T-helper 1 cell treated with Interleukin-12 subunit alpha and Interleukin-12 subunit beta and Interleukin-4 antibody, amounts not matched to agents 30 μg/mL and 1 μg/mL, for 36 hours (primary cell): ENCODE results near the gene BYSL.

Source experiments
- H3K27ac Mint-ChIP-seq: one replicate; pipeline ENCODE4 v1.8.0; 2021; ENCODE audit warnings: mild to moderate bottlenecking, mixed read lengths
- H3K27me3 Mint-ChIP-seq: one replicate; pipeline ENCODE4 v1.8.0; 2021; ENCODE audit warnings: low read depth, mixed read lengths
- H3K36me3 Mint-ChIP-seq: one replicate; pipeline ENCODE4 v1.8.0; 2021; ENCODE audit warnings: low read depth, mixed read lengths
- H3K4me1 Mint-ChIP-seq: one replicate; pipeline ENCODE4 v1.8.0; 2021; ENCODE audit warnings: low read depth, mixed read lengths
- H3K4me3 Mint-ChIP-seq: one replicate; pipeline ENCODE4 v1.8.0; 2021; ENCODE audit warnings: mild to moderate bottlenecking, moderate library complexity, mixed read lengths
- H3K9me3 Mint-ChIP-seq: one replicate; pipeline ENCODE4 v1.8.0; 2021; ENCODE audit warnings: mixed read lengths

Gene BYSL

DNA sequence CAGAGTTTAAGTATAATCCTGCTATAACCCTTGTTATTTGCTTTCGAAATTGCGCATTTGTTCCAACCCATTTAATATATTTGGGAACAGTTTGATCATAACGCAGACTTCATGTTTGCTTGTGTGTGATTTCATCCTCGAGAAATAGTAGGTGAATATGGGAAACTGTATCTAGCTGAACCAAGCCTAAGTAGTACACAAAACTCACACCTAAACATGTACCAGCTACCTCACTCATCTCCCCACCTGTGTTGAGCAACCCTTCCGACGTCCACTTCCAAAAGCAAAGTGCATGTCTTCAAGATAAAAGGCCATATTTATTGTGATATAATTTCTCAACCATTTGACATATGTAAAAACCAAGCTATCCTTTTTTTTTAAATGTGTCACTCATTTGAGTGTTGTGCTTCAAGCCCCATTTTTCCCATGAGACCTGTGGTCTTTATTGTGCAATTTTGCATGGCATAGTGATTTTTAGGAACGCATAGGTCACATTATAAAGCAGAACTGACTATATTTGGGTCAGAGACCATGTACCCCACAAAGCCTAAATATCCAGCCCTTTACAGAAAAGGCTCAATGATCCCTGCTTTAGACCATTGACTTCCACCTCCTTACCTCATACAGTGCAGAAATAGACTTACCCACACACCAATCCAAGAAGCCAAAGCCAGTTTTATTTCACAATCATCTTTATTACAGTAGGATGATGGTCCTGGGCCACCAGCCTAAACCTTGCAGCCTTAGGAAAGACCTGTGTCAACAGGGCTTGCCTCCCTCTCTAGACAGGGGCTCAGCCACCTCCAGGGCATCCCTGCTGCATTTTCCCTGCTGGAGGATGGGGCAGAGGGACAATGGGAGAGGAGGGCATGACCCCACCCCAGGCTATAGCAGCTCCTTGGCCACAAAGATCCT, 13.2 kb downstream of the BYSL start:
- H3K27ac Mint-ChIP-seq = peak overlapping the region; percentile 91
- H3K9me3 Mint-ChIP-seq = no peaks in the 10 kb centered on the region
- H3K36me3 Mint-ChIP-seq = peaks cover 76% of the 10 kb centered on the region
- H3K4me3 Mint-ChIP-seq = peak overlapping the region; percentile 100
- peaks cover 65% of the 10 kb centered on the region for H3K4me1 Mint-ChIP-seq
- no peaks in the 10 kb centered on the region for H3K27me3 Mint-ChIP-seq

- no peaks in the 10 kb centered on the region for H3K9me3 Mint-ChIP-seq
- no peaks in the 10 kb centered on the region for H3K27me3 Mint-ChIP-seq
- H3K4me3 Mint-ChIP-seq = peak overlapping the region; percentile 100
- H3K27ac Mint-ChIP-seq = peak overlapping the region; percentile 91
- peaks cover 80% of the 10 kb centered on the region for H3K36me3 Mint-ChIP-seq
- H3K4me1 Mint-ChIP-seq = peaks cover 69% of the 10 kb centered on the region
Measured at GRCh38 chr6:41935193-41935574, 13.9 kb downstream of the BYSL start.

DNA sequence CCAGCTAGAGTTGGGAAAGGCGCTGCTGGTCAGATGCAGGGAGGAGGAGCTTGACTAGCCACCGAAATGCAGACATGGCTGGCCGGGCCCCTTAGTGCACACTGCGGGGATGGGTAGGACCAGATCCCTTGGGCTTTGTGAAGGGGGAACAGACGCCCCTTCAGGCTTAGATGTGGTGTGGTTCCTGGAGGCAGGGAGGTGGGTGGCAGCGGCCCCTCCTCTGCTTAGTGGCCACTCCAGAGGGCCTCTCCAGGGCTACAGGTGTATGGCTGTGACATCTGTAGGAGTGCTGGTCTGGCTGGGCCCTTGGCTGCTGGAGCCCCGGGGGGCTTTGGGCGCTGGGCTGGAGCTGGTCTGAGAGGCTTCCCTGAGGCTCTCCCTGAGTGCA, 14.4 kb downstream of the BYSL start:
- H3K36me3 Mint-ChIP-seq = peaks cover 85% of the 10 kb centered on the region
- H3K9me3 Mint-ChIP-seq = no peaks in the 10 kb centered on the region
- peak overlapping the region; percentile 91 for H3K27ac Mint-ChIP-seq
- H3K4me3 Mint-ChIP-seq = peak overlapping the region; percentile 100
- H3K4me1 Mint-ChIP-seq = peaks cover 73% of the 10 kb centered on the region
- no peaks in the 10 kb centered on the region for H3K27me3 Mint-ChIP-seq

- Mint-ChIP-seq H3K36me3 (peaks cover 80% of the 10 kb centered on the region), H3K9me3 (no peaks in the 10 kb centered on the region), H3K4me1 (peaks cover 69% of the 10 kb centered on the region), H3K27me3 (no peaks in the 10 kb centered on the region), H3K4me3 (peak overlapping the region; percentile 100), H3K27ac (peak overlapping the region; percentile 91)
Measured at GRCh38 chr6:41936073-41936837, 15.0 kb downstream of the BYSL start.

- H3K27ac Mint-ChIP-seq = peak overlapping the region; percentile 89
- peaks cover 72% of the 10 kb centered on the region for H3K36me3 Mint-ChIP-seq
- no peaks in the 10 kb centered on the region for H3K9me3 Mint-ChIP-seq
- peaks cover 67% of the 10 kb centered on the region for H3K4me1 Mint-ChIP-seq
- peak overlapping the region; percentile 100 for H3K4me3 Mint-ChIP-seq
- no peaks in the 10 kb centered on the region for H3K27me3 Mint-ChIP-seq
Measured at GRCh38 chr6:41937472-41937860, 16.2 kb downstream of the BYSL start.

DNA sequence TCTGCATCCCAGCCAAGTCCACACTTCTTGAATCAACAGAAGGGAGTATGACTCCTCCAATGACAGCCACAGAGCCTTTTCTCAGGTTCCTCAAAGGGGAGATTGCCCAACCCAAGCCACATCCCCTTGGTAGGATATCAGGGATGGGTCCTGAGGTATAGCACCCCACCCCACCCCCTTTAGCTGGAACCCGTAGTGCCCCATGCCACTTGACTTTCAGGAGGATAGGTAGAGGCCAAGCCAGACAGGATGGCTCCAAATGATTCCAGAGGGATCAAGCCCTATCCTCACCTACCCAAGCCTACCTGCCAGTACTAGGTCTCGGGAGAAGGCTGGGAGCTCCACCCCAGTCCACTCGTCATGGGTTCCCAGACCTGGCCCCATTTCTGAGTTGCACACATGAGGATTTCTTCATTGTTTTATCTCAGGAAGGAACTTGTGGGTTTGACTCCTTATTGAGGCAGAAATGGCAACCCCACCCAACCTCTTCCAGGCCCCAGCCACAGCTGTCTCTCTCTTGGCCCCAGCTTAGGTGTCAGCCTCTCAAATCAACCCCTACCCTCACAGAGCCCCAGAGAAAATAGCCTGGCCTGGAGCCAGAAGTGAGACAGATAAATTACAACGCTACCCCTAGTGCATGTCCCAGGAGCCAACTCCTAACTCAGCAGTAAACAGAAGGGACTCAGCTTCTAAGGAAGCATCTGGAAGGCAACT, 16.7 kb downstream of the BYSL start:
- no peaks in the 10 kb centered on the region for H3K9me3 Mint-ChIP-seq
- peak overlapping the region; percentile 89 for H3K27ac Mint-ChIP-seq
- peaks cover 66% of the 10 kb centered on the region for H3K4me1 Mint-ChIP-seq
- peaks cover 67% of the 10 kb centered on the region for H3K36me3 Mint-ChIP-seq
- H3K4me3 Mint-ChIP-seq = peak overlapping the region; percentile 100
- no peaks in the 10 kb centered on the region for H3K27me3 Mint-ChIP-seq

DNA sequence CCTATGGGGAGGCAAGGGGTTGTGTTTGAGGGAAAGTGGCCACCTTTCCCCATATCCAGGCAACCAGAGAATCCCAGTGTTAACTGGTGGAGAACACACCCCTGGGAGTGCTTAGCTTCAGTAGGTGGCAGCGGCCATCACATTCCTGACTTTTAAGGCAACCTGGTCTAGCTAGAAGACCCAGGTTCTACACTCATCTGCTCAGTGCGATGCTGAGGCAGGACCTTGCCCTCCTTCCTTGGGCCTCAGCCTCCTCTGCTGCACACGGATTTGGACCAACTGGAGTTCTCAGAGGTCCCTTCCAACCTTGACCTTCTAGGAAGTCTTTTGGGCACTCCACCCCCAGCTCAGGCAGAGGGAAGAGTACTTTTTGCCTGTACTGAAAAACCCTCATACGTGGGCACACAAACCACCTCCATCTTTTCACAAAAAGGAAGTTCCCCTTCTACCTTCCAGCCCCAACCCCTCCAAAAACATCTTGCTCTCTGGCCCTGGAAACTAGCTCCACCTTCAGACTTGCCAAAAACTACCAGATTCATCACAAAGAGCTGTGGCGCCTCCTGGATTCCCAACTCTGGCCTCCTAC, 17.4 kb downstream of the BYSL start:
- Mint-ChIP-seq H3K36me3 (peaks cover 66% of the 10 kb centered on the region), H3K9me3 (no peaks in the 10 kb centered on the region), H3K27ac (peak overlapping the region; percentile 89), H3K4me1 (peaks cover 65% of the 10 kb centered on the region), H3K4me3 (peak overlapping the region; percentile 100), H3K27me3 (no peaks in the 10 kb centered on the region)

GRCh38 chr6:41939176-41939847, 18.0 kb downstream of the BYSL start:
- Mint-ChIP-seq H3K4me3 (peak overlapping the region; percentile 100), H3K36me3 (peaks cover 65% of the 10 kb centered on the region), H3K27me3 (no peaks in the 10 kb centered on the region)

GRCh38 chr6:41939848-41940758, 18.8 kb downstream of the BYSL start:
- Mint-ChIP-seq H3K9me3 (no peaks in the 10 kb centered on the region), H3K27ac (peak overlapping the region; percentile 89), H3K4me3 (peak overlapping the region; percentile 100), H3K27me3 (no peaks in the 10 kb centered on the region), H3K36me3 (peaks cover 57% of the 10 kb centered on the region), H3K4me1 (peaks cover 56% of the 10 kb centered on the region)

More at GRCh38 chr6:41939176-41939847, 18.0 kb downstream of the BYSL start:
- Mint-ChIP-seq H3K9me3 (no peaks in the 10 kb centered on the region), H3K27ac (peak overlapping the region; percentile 89), H3K4me1 (peaks cover 63% of the 10 kb centered on the region)

- Mint-ChIP-seq H3K4me3 (peak overlapping the region; percentile 100), H3K36me3 (peaks cover 50% of the 10 kb centered on the region), H3K4me1 (peaks cover 49% of the 10 kb centered on the region), H3K9me3 (no peaks in the 10 kb centered on the region), H3K27me3 (no peaks in the 10 kb centered on the region), H3K27ac (peak overlapping the region; percentile 89)
Measured at GRCh38 chr6:41940759-41941279, 19.5 kb downstream of the BYSL start.

- Mint-ChIP-seq H3K27me3 (no peaks in the 10 kb centered on the region), H3K27ac (peak within 1 kb of the TSS; percentile 93), H3K36me3 (peaks cover 44% of the 10 kb centered on the region), H3K9me3 (no peaks in the 10 kb centered on the region), H3K4me3 (peak within 1 kb of the TSS; percentile 100), H3K4me1 (peaks cover 46% of the 10 kb centered on the region)
Measured at GRCh38 chr6:41941280-41942066, 20.2 kb downstream of the BYSL start, which contains the start of gene CCND3. TSS of gene CCND3 (minus strand) at chr6:41941808. CDS start at chr6:41941649, 159 bp downstream.
